SH-SY5Y (cell line): ENCODE measurements around the gene PITPNM3.

Experiments
- GATA2 ChIP-seq: IDR thresholded peaks from 2 replicates; pipeline ENCODE4 v1.6.1; 2011; ENCODE audit warnings: mild to moderate bottlenecking, low read depth, low read length
- GATA3 ChIP-seq: IDR thresholded peaks from 2 replicates; pipeline ENCODE4 v1.6.1; 2011; ENCODE audit warnings: low read depth, mild to moderate bottlenecking, low read length, moderate library complexity

GRCh38 chr17:6517062-6517461 lies 39.3 kb downstream of the PITPNM3 start:
- TF ChIP-seq GATA2 (no peak), GATA3 (no peak)
